Neural progenitor cell (in vitro differentiated cells): ENCODE measurements around the gene ARL15.

Source experiments
- EZH2 ChIP-seq: fragments of 200-600 bp; sonication (generic); IDR thresholded peaks from 2 replicates; pipeline ENCODE4 v1.6.1; 2017; ENCODE audit warnings: antibody characterized with exemption, mild to moderate bottlenecking, moderate library complexity
- EZH2phosphoT487 ChIP-seq: fragments of 200-600 bp; sonication (generic); IDR thresholded peaks from 2 replicates; pipeline ENCODE4 v1.6.1; 2017; ENCODE audit warnings: antibody characterized with exemption
- TF ChIP-seq, protein P1 (sequence below): fragments of 200-600 bp; sonication (generic); IDR thresholded peaks from 2 replicates; pipeline ENCODE4 v1.5.1; 2017; ENCODE audit warnings: antibody characterized with exemption, mild to moderate bottlenecking

DNA sequence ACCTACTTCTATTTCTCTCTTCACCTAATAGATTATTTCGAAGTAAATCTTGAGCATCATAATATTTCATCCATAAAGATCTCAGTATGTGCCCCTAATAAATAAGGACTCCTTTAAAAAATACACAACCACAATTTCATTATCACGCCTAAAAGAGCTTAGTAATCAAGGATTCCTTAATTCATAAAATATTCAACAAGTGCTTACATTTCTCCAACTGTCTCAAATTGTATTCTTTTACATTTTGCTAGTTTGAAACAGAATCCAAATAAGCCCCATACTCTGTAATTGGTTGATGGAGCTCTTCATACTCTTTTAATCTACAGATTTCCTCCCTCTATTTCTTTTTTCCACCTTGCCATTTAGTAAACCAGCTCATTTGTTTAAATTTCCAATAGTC, 432.4 kb downstream of the ARL15 start:
- TF ChIP-seq, protein P1, sequence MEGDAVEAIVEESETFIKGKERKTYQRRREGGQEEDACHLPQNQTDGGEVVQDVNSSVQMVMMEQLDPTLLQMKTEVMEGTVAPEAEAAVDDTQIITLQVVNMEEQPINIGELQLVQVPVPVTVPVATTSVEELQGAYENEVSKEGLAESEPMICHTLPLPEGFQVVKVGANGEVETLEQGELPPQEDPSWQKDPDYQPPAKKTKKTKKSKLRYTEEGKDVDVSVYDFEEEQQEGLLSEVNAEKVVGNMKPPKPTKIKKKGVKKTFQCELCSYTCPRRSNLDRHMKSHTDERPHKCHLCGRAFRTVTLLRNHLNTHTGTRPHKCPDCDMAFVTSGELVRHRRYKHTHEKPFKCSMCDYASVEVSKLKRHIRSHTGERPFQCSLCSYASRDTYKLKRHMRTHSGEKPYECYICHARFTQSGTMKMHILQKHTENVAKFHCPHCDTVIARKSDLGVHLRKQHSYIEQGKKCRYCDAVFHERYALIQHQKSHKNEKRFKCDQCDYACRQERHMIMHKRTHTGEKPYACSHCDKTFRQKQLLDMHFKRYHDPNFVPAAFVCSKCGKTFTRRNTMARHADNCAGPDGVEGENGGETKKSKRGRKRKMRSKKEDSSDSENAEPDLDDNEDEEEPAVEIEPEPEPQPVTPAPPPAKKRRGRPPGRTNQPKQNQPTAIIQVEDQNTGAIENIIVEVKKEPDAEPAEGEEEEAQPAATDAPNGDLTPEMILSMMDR, result no peak
- TF ChIP-seq EZH2 (no peak), EZH2phosphoT487 (no peak)
